ENCODE data around the gene PSMB7. TPM values are rescaled to one million over a fixed set of nuclear protein-coding genes. Genes with fewer than 3 reads are reported as not detected.

Gene PSMB7
- total and polyA plus RNA-seq, 8 donors = 39.0 to 99.9 (median 65.5) TPM

- H3K27ac ChIP-seq = no peak overlapping the region
- ATAC-seq = no peak
- no peaks in the 10 kb centered on the region for H3K9me3 ChIP-seq
- no peaks in the 10 kb centered on the region for H3K4me1 ChIP-seq
- no peak for TF ChIP-seq CTCF (IDR thresholded peaks at IDR 0.05)
- H3K36me3 ChIP-seq = no peaks in the 10 kb centered on the region
- DNase-seq = peak in 1 of 6 donors; percentile 19
- no peak overlapping the region for H3K4me3 ChIP-seq
- 73 to 79% methylated on average over 4 of the region's 4 CpGs for WGBS, 2 donors
- no peaks in the 10 kb centered on the region for H3K27me3 ChIP-seq
- intact Hi-C loops (cut with DNase I) = no loop called here
- FAIRE-seq = no peak
These were observed 32.0 kb upstream of the PSMB7 start for GRCh38 chr9:124447297-124447661.

- Histone ChIP-seq H3K4me3 (no peak overlapping the region), H3K27ac (no peak overlapping the region), H3K36me3 (no peaks in the 10 kb centered on the region), H3K9me3 (no peaks in the 10 kb centered on the region), H3K4me1 (no peaks in the 10 kb centered on the region), H3K27me3 (no peaks in the 10 kb centered on the region)
- no peak for DNase-seq
- FAIRE-seq = no peak
- WGBS, 2 donors = 77 to 91% methylated on average over 3 of the region's 3 CpGs
- no peak for ATAC-seq
- intact Hi-C loops (cut with DNase I) = no loop called here
- no peak for TF ChIP-seq CTCF (IDR thresholded peaks at IDR 0.05)
These were observed 28.9 kb upstream of the PSMB7 start for GRCh38 chr9:124444166-124444565.

GRCh38 chr9:124443625-124444024, 28.4 kb upstream of the PSMB7 start:
- DNase-seq = peak in 1 of 6 donors; percentile 1
- no peak for FAIRE-seq
- intact Hi-C loops (cut with DNase I) = no loop called here
- Histone ChIP-seq H3K9me3 (no peaks in the 10 kb centered on the region), H3K27ac (no peak overlapping the region), H3K4me1 (no peaks in the 10 kb centered on the region), H3K4me3 (no peak overlapping the region), H3K36me3 (no peaks in the 10 kb centered on the region), H3K27me3 (no peaks in the 10 kb centered on the region)
- ATAC-seq = no peak
- 69 to 78% methylated on average over 2 of the region's 2 CpGs for WGBS, 2 donors
- no peak for TF ChIP-seq CTCF (IDR thresholded peaks at IDR 0.05)

- no peaks in the 10 kb centered on the region for H3K36me3 ChIP-seq
- H3K4me3 ChIP-seq = no peak overlapping the region
- no peaks in the 10 kb centered on the region for H3K27me3 ChIP-seq
- DNase-seq (peak in 1 of 6 donors; percentile 3), FAIRE-seq (no peak), ATAC-seq (no peak)
- no peak overlapping the region for H3K27ac ChIP-seq
- H3K9me3 ChIP-seq = no peaks in the 10 kb centered on the region
- 70 to 73% methylated on average over 3 of the region's 3 CpGs for WGBS, 2 donors
- TF ChIP-seq CTCF (IDR thresholded peaks at IDR 0.05) = no peak
- intact Hi-C loops (cut with DNase I) = no loop called here
- no peaks in the 10 kb centered on the region for H3K4me1 ChIP-seq
These were observed 27.6 kb upstream of the PSMB7 start for GRCh38 chr9:124442826-124443225.

- FAIRE-seq = no peak
- peak in 1 of 6 donors; percentile 0 for DNase-seq
- Histone ChIP-seq H3K9me3 (no peaks in the 10 kb centered on the region), H3K36me3 (no peaks in the 10 kb centered on the region), H3K4me1 (no peaks in the 10 kb centered on the region), H3K4me3 (no peak overlapping the region), H3K27ac (no peak overlapping the region), H3K27me3 (no peaks in the 10 kb centered on the region)
- no peak for ATAC-seq
- TF ChIP-seq CTCF (IDR thresholded peaks at IDR 0.05) = no peak
- intact Hi-C loops (cut with DNase I) = no loop called here
These were observed 27.1 kb upstream of the PSMB7 start for GRCh38 chr9:124442379-124442778.

Measured in pancreas (tissue), 10 donors.